ENCODE data around the gene ICAM5. TPM values are rescaled to one million over a fixed set of nuclear protein-coding genes. Genes with fewer than 3 reads are reported as not detected.

Gene ICAM5
- total RNA-seq, 6 experiments from 2014 or later = 0.06 to 0.27 (median 0.24) TPM; not detected in 3

- ATAC-seq = peak; percentile 89 to 95 (median 92)
- H3K4me1 ChIP-seq = no peaks in the 10 kb centered on the region
- H3K27ac ChIP-seq = peak within 1 kb of the TSS; percentile 31 to 90 (median 65)
- 0% methylated on average over 6 of the region's 77 CpGs for WGBS (ENCODE audit: insufficient coverage, low coverage, low lambda C conversion rate, missing lambda C conversion rate)
- peak within 1 kb of the TSS; percentile 84 to 99 (median 96) for H3K4me3 ChIP-seq
- intact Hi-C loops (cut with DNase I) = loop anchor here in 1 of 2 donors (10.0 kb wide), 1 partner anchor 67 kb away; no protein-coding TSS in a partner anchor
- TF ChIP-seq, protein P1, sequence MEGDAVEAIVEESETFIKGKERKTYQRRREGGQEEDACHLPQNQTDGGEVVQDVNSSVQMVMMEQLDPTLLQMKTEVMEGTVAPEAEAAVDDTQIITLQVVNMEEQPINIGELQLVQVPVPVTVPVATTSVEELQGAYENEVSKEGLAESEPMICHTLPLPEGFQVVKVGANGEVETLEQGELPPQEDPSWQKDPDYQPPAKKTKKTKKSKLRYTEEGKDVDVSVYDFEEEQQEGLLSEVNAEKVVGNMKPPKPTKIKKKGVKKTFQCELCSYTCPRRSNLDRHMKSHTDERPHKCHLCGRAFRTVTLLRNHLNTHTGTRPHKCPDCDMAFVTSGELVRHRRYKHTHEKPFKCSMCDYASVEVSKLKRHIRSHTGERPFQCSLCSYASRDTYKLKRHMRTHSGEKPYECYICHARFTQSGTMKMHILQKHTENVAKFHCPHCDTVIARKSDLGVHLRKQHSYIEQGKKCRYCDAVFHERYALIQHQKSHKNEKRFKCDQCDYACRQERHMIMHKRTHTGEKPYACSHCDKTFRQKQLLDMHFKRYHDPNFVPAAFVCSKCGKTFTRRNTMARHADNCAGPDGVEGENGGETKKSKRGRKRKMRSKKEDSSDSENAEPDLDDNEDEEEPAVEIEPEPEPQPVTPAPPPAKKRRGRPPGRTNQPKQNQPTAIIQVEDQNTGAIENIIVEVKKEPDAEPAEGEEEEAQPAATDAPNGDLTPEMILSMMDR (IDR thresholded peaks at IDR 0.05) = no peak
- TF ChIP-seq POLR2A (IDR thresholded peaks at IDR 0.05) = peak; percentile 59
- peak; percentile 92 to 98 (median 96) for DNase-seq
- peaks cover 0 to 16% (median 11%) of the 10 kb centered on the region in 4 donors for H3K36me3 ChIP-seq
- no peaks in the 10 kb centered on the region for H3K9me3 ChIP-seq
- H3K27me3 ChIP-seq = no peaks in the 10 kb centered on the region
These were observed 37.7 kb upstream of the ICAM5 start, which contains the start of gene MRPL4 for GRCh38 chr19:10251792-10252694. Gene MRPL4 (plus strand): TSS chr19:10252214. CDS start chr19:10252254, 40 bp downstream.

- TF ChIP-seq, protein P1 (IDR thresholded peaks at IDR 0.05) = no peak
- TF ChIP-seq POLR2A (IDR thresholded peaks at IDR 0.05) = no peak
- Histone ChIP-seq H3K4me3 (peak overlapping the region; percentile 84 to 99 (median 96)), H3K36me3 (peaks cover 0 to 22% (median 12%) of the 10 kb centered on the region in 4 donors), H3K4me1 (no peaks in the 10 kb centered on the region), H3K9me3 (no peaks in the 10 kb centered on the region), H3K27me3 (no peaks in the 10 kb centered on the region), H3K27ac (peak overlapping the region in 2 of 3 donors; percentile 31 to 90)
- no peak for ATAC-seq
- intact Hi-C loops (cut with DNase I) = loop anchor here in 1 of 2 donors (10.0 kb wide), 1 partner anchor 68 kb away; no protein-coding TSS in a partner anchor
- 20% methylated on average over 8 of the region's 8 CpGs for WGBS (ENCODE audit: insufficient coverage, low coverage, low lambda C conversion rate, missing lambda C conversion rate)
- no peak for DNase-seq
These were observed 37.0 kb upstream of the ICAM5 start for GRCh38 chr19:10252707-10253106.

DNA sequence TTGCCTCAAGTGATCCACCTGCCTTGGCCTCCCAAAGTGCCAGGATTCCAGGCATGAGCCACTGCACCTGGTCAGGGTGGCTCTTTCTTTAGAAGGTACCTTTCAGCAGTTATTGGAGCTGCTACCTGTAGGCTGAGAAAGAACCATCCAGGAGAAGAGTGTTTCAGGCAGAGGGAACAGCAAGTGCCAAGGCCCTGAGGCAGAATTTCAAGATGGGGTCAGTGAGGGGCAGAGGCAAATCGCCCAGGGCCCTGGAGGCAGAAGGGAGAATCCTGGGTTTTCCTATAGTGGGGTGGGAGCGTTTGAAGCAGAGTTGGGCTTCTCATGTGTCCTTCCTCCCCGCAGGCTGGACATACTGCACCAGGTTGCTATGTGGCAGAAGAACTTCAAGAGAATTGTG is 35.5 kb upstream of the ICAM5 start:
- intact Hi-C loops (cut with DNase I) = loop anchor here in 1 of 2 donors (10.0 kb wide), 1 partner anchor 69 kb away; no protein-coding TSS in a partner anchor
- H3K36me3 ChIP-seq = peaks cover 0 to 33% (median 16%) of the 10 kb centered on the region in 4 donors
- H3K4me1 ChIP-seq = no peaks in the 10 kb centered on the region
- WGBS (ENCODE audit: insufficient coverage, low coverage, low lambda C conversion rate, missing lambda C conversion rate) = no CpG with 5 or more reads among the region's 3 CpGs
- H3K4me3 ChIP-seq = no peak overlapping the region
- no peak for ATAC-seq
- no peaks in the 10 kb centered on the region for H3K9me3 ChIP-seq
- no peak for DNase-seq
- H3K27ac ChIP-seq = no peak overlapping the region
- H3K27me3 ChIP-seq = no peaks in the 10 kb centered on the region
- TF ChIP-seq, protein P1 (IDR thresholded peaks at IDR 0.05) = no peak
- TF ChIP-seq POLR2A (IDR thresholded peaks at IDR 0.05) = no peak

DNA sequence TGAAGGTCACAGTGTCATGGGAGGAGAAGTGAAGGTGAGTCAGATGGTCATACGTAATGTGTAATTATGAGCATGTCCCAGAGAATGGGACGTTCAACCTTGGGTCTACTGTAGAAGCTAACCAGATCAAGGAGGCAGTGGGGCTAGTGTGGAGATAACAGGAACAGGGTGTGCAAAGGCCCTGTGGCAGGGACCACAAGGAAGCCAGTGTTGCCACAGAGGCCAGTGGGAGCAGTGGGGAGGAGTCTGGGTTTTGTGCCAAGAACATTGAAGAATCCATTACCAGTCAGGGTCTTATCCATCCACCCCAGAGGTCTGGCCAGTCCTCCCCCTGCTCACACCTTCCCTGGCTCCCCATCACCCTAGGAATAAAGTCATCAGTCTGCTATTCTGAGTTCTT is 34.4 kb upstream of the ICAM5 start:
- no peaks in the 10 kb centered on the region for H3K27me3 ChIP-seq
- no peak overlapping the region for H3K27ac ChIP-seq
- peaks cover 0 to 33% (median 16%) of the 10 kb centered on the region in 4 donors for H3K36me3 ChIP-seq
- no peak for DNase-seq
- H3K4me3 ChIP-seq = no peak overlapping the region
- 90% methylated on average over 2 of the region's 2 CpGs for WGBS (ENCODE audit: insufficient coverage, low coverage, low lambda C conversion rate, missing lambda C conversion rate)
- no peaks in the 10 kb centered on the region for H3K9me3 ChIP-seq
- peaks cover 0 to 4% (median 0%) of the 10 kb centered on the region in 4 donors for H3K4me1 ChIP-seq
- ATAC-seq = no peak
- intact Hi-C loops (cut with DNase I) = loop anchor here (5.0 to 10.0 kb wide), 2 partner anchors 71 to 137 kb away; no protein-coding TSS in a partner anchor
- TF ChIP-seq POLR2A (IDR thresholded peaks at IDR 0.05) = no peak
- TF ChIP-seq, protein P1 (IDR thresholded peaks at IDR 0.05) = no peak
